ENCODE results near the gene AMELX.

AMELX gene

DNA sequence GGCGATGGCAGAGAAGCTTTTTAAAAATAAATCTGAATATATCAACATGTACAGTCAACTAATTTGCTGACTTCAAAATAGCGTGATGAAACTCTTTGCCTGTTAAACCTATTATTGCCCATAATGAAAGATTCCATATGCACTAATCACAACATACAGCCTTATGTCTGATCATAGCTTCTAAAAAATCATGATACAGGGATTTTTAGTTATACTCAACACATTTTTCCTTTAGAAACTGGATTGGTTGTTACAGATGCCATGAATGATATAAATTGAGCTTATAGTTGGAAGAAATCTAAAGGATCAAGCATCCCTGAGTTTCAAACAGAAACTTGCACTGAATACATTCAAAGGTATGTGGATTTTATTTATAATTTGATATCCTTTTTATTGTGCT, at the start of gene AMELX:
Gene AMELX (plus strand): TSS at position 301 of the 400 bp plus-strand sequence. CDS start 1,376 bp downstream, outside the sequence.
- DNase-seq (ENCODE audit: low read depth in 2 of 2), result no peak

DNA sequence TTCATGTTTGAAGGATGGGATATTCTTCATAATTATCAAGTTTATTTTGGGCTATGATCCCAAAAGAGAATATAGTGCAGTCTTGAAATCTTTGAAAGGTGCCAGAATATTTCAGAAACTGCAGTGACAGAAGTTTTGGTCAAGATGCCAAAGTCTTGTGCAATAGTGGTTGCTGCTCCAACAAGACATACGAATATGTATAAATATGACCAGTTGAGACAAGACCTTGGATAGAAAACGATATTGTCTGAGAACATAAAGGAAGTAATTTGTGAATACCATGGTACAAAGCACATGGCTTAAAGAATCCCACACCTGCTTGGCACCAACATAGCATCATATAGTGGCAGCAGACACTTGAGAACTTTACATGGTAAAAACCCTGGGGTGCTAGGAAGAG, 48.6 kb upstream of the AMELX start:
- DNase-seq (ENCODE audit: low read depth in 2 of 2), result no peak

DNA sequence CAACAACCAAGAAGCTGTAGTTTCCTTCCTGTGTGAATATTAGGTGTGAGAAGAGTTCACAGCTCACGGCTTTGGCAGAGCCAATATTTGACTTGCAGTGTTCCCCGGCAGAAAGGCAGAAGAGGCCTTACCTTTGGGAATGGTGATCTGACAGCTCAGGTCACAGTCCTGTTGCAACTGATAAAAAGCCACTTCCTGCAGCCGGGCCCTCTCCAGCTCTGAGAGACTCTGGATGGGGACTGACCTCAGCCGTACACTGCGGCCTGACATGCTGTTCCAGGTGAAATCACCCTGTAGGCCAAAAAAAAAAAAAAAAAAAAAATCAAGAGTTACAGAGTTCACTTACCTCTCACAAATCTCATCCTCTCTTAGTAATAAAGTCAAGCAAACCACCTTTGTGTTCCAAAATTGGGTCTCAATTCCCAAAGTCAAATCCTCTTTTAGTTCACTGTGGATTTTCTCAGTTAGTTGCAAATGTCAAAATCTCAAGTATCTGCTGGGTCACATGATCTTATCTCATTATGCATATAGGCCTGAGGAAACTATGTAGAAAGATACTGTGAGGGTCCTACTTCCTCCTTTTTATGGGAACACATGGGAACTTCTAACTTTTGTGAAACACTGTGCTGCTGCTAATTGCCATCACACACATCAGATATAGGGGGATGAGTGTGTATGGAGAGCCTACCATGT, 38.6 kb upstream of the AMELX start:
- DNase-seq (ENCODE audit: low read depth in 2 of 2), result no peak

DNA sequence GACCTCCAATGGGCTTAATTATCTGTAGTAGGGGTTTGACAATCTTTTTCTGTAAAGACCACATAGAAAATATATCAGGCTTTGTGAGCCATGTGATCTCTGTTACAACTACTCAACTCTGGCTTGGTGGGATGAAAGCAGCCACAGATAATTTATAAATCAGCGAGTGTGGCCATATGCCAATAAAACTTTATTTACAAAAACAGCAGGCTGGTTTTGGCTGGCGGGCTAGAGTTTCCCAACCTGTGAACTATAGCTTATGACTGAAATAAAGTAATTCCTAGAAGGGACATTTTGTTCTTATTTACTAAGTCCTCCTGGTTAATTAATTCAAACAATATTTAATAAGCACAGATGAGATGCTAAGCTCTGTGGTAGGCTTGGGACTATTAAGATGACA, 35.9 kb upstream of the AMELX start:
- DNase-seq (ENCODE audit: low read depth in 2 of 2), result no peak

DNA sequence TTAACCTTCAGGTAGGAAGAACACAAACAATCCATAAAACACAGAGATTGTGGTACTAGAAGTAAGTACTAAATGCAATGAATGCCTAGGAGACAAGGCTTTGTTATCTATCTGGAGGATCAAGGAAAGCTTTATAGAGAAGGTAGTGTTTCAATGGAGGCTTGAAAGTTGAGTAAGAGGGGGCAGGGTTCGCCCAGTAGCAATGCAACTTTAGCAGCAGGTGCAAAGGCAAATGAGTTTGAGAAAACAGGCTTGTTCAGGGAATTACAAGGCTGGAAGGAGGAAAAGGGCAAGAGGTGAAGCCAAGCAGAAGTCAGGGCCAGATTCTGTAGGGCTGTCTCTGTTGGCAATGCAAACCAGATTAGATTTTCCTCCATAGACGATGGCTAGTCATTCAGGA, 35.5 kb upstream of the AMELX start:
- no peak for DNase-seq (ENCODE audit: low read depth in 2 of 2)

DNA sequence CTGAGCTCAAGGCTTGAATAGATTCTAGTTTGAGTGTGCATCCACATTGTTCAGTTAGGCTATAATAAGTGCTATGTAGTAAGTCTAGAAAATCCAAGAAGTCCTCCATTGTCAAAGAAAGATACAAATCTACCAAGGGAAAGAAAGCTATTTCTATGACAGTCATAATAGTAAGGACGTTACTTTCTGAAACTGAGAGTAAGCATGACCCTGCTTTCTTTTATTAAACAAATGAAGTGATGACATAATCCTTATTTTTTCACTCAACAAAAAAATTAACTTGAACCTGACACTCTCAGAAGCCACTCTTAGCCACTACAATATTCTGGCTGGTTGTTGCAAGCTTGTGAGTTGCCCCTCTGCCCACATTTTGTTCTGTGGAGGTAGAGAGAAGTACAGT, 33.8 kb upstream of the AMELX start:
- no peak for DNase-seq (ENCODE audit: low read depth in 2 of 2)

DNA sequence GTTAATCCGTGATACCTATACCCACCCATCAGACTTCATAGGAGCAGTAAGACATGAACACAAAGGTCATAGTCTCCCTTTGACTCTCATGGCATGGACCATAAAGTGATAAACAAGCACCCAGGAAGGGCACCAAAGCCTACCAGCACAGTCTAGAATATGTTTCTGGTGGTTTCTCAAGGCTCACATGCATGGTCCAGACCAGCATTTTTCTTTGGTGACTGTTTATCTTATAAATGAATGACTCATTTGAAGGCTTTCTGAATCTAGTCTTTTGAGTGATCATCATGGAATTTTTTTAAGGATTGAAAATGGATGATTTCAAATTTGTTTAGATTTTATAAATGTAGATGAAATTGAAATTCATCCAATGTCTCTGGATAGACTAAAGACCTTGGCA, 32.0 kb upstream of the AMELX start:
- DNase-seq (ENCODE audit: low read depth in 2 of 2), result no peak

DNA sequence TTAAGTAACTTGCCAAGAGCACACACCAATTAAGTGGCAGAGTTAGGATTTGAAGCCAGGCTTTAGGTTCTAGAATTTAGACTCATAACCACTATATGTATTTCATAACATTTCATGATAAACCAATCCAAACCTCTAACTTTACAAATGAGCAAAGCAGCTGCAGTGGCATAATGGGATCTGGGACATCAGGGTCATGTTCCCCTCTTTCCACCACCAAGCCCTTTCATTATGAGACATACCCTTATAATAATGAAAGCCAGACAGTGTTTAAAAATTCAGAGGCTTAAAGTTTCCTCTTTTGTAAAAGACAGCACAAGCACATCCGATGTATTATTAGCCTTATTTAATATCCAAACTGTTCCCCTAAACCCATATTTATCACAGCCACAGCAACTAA, 28.3 kb upstream of the AMELX start:
- DNase-seq (ENCODE audit: low read depth in 2 of 2), result no peak

DNA sequence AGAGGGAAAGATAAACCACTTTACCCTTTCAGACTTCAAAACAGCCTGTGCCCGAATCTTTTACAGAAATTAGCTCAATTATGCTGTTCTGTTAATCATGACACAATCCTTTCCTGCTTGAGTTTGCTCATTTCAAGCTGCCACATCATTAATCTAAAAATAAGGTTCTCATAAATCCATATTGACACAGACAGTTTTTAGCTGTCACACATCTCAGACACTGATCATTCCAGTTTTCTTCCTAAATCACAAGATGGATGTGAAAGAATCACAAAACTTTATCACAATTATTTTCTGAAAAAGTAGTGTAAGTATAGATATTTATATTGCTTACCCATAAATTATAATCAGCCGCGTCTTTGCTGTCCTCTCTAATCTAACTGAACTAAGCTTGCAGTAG, 27.9 kb upstream of the AMELX start:
- no peak for DNase-seq (ENCODE audit: low read depth in 2 of 2)

DNA sequence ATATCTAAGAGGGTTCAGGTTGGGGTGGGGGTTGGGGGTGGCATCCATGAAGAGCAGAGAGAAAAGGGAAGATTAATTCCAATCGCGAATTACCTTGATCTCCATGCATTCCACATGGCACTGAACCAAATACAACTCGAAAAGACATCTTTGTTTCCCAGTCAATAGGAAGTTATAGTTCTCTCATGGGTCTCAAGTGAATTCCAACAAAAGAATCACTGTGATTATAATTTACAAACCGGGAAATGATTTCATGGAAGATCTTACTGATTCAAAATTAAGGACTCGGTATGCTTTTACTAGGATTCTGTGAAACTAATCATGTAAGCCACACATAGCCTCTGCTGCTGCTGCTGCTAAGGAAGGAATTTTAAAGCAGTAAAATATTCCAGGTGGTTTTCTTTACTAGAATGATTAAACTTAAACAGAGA, 26.6 kb upstream of the AMELX start:
- no peak for DNase-seq (ENCODE audit: low read depth in 2 of 2)

DNA sequence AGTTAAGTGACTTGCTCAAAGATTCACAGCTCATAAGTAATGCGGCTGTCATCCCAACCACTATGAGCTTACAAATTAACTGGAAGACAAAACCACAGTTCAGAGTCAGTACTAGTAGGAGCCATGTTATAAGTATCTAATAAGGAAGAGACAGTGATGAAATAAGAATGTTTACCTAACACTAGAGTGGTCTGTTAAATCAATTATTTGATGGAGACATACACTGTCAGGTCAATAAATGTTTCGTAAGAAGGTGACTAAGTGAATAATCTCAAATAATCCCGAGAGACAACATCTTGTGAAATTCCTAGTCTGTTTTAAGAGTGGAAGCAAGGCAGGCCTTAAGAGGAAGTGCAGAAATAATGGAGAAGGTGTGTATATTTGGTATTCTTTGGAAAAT, 25.8 kb upstream of the AMELX start:
- DNase-seq (ENCODE audit: low read depth in 2 of 2), result no peak

DNA sequence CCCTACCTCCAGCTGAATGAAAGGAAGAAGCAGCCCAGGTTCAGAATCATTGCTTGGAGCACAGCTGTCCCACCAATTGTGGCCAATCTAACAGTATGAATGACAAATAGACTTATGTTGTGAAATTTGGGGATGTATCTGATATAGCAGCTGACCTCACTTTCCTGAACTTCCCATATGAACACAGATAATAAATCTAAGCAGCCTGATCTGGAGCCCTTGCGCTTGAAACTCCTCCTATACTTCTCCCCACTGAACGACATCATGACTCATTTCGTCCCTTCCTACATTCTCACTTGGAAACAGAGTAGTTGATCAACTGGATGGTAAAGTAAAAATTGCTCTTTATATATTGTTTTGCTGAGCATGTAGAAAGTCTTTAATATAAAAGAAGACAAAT, 24.2 kb upstream of the AMELX start:
- no peak for DNase-seq (ENCODE audit: low read depth in 2 of 2)

DNA sequence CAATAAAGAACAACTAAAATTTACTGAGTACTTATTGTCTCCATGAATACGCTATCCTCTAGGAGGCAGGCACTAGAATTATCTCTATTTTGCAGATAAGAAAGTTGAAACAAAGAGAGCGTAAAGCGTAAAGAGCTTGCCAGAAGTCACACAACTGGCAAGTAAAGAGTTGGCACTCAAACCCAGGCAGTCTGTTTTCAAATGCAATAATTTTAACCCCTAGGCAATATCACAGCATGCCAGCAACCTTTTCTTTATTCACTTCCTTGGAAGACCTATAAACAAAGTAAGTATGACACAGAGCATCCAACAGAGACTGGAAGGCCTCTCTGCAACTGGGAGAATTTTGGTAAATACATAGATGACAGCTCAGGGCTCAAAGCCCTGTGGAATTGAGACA, 23.2 kb upstream of the AMELX start:
- DNase-seq (ENCODE audit: low read depth in 2 of 2), result no peak

DNA sequence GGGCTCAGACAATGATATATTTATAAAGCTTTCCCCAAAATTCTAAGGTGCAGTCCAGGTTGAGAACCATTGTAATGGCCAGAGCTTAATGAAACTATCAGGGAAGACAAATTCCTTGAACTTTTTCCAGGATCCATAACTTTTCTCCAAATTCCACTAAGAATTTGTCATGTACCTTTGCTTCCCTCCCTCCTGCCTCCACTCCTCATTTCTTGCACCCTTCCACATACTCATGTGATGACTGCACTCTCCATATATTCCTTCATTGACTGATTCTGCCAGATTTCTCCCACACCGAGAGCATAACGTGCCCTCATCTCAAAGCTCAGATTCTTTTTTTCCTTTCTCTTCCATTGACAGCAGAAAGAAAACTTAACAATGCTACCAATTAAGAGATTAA, 20.9 kb upstream of the AMELX start:
- DNase-seq (ENCODE audit: low read depth in 2 of 2), result no peak

DNA sequence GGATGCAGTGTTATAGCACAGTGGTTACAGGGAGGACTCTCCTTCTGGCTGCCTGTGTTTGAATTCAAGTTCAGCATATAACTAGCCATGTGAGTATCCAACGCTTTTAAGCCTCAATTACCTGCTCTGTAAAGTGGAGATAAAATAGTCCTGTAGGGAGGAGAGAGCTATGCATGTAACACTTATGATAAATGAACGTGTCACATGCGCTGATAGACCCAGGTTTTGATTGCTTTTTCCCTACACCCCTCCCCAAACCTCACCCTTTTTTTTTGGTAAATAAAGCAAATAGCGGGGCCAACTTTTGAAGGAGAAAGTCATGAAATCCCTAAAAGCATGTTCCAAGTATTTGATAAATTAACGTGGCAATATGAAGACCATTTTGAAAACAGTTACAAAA, 20.4 kb upstream of the AMELX start:
- no peak for DNase-seq (ENCODE audit: low read depth in 2 of 2)

DNA sequence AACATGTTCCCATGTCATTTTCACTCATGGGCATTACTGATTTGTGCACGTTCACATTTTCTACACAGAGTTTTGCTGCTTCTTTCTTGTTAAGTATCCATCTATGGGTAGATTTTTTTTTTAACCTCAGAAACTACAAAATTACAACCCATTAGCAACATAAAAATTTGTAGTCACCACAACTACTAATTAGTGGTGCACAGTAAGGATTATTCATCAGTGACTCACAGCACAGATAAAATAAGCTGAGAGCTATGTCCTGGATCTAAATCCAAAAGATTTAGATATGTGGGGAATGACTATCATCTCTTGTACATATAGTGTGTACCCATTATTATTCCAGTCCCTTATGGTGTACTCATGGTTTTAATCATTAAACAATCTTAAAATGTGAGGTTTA, 19.7 kb upstream of the AMELX start:
- DNase-seq (ENCODE audit: low read depth in 2 of 2), result no peak

DNA sequence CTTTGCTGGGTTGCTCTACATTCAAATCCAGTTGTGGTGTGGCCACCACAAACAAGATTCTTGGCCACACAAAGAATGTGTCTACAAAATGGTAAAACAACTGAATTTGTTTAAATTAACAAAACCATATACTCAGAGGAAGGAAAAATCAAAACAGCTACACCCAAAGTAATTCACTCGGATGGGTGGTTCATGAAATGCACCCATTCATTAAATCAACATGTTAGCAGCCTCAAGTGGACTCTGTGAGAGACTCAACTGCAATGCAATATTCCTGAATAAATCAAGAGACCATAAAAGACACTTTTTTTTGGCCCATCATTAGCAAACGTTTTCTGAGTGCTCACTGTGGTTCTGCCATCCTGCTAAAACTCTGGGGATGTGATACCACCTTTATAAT, 11.2 kb upstream of the AMELX start:
- no peak for DNase-seq (ENCODE audit: low read depth in 2 of 2)

DNA sequence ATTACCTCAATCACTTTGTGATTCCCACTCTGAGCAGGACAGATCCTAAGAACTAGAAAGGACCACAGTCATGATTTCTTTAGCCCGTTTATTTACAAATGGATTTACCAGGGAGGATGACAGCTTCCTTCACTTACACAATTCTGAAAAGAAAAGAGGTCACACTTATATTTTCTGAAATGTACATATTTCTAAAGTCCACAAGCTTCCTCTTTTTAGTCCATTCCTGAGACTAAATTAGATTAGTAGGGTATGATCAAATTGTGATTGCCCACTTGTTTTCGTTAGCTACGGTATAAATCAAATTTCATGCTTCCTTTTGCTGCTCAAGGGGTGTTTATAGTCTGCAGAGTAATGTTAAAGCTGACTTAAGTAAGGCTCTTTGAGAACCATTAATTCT, 7.6 kb upstream of the AMELX start:
- no peak for DNase-seq (ENCODE audit: low read depth in 2 of 2)

DNA sequence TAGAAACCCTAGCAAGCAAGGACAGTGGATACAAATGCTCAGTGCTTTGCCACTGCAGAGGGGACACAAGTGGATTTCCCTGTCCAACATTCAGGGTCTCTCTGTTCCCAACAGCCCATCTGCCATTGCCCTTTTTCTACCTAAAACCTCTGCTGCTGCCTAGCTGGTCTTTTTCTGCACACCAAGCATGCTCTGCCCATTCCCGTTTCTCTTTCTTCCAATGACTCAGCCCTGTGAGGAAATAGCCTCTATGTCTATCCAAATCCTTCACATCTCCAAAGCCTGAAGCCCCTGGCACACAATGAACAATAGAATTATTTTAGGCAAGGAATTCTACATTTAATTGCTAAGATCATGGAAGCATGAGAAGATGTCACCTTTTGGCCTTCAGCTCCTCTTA, 5.7 kb upstream of the AMELX start:
- DNase-seq (ENCODE audit: low read depth in 2 of 2), result no peak

DNA sequence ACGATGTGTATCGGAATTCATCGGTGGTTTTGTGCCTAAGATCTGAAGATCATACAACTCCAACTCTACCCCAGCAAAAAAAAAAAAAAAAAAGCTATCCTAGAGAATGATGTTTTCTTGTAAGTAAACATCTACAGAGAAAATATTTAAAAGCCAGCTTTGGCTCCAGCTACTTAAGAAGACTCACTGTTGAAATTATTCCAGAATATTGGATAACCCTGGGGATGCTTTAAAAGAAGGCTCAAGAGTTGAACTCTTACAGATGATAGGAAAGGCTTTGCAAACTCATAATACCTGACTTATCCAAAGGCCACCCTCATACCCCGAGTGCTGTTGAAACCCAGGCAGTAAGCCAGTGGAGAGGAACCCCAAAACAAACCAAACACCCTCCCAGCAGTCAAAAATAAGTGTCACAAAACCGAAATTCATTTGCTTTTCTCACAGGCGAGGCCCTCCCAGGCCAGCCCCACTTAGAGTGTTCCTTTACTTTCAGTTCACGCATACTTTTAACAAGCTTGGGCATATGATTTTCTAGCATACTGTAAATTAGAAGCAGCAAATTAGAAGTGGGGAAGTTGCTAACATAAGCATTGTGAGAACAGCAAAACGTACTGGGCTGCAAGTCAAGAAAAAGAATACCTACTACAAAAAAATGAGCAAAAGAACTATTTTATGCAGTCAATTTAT, 2.7 kb upstream of the AMELX start:
- DNase-seq (ENCODE audit: low read depth in 2 of 2), result no peak

DNA sequence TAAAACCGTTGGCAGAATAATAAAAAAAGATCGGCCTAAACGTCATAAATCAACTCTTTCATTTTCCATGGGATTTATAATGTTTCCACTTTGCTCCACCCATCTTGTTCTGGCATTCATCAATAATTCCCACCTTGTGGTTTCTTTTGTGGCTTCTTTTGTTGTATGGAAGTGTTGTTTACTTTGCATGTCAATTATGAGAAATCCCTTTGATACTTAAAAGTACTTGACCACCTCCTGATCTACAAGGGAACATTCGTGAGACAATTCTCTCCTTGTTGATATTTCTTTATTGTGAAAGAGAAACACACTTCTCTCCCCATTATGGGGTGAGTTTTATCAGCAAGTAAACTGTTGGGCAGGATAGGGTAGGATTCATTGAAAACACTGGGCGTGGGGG, 2.8 kb downstream of the AMELX start:
- no peak for DNase-seq (ENCODE audit: low read depth in 2 of 2)

DNA sequence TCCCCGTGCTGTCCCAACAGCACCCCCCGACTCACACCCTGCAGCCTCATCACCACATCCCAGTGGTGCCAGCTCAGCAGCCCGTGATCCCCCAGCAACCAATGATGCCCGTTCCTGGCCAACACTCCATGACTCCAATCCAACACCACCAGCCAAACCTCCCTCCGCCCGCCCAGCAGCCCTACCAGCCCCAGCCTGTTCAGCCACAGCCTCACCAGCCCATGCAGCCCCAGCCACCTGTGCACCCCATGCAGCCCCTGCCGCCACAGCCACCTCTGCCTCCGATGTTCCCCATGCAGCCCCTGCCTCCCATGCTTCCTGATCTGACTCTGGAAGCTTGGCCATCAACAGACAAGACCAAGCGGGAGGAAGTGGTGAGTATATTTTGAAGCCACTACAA, 5.4 kb downstream of the AMELX start:
- DNase-seq (ENCODE audit: low read depth in 2 of 2), result no peak

DNA sequence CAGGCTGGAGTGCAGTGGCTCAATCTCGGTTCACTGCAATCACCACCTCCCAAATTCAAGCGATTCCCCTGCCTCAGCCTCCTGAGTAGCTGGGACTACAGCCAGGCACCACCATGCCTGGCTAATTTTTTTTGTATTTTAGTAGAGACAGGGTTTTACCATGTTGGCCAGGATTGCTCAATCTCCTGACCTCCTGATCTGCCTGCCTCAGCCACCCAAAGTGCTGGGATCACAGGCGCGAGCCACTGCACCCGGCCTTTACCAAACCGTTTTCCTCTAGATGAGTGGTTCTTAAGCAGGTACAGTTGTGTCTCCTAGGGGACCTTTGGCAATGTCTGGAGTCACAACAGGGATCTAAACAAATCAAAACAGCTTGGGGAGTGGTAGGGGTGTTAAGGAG, 11.6 kb downstream of the AMELX start:
- DNase-seq (ENCODE audit: low read depth in 2 of 2), result no peak

DNA sequence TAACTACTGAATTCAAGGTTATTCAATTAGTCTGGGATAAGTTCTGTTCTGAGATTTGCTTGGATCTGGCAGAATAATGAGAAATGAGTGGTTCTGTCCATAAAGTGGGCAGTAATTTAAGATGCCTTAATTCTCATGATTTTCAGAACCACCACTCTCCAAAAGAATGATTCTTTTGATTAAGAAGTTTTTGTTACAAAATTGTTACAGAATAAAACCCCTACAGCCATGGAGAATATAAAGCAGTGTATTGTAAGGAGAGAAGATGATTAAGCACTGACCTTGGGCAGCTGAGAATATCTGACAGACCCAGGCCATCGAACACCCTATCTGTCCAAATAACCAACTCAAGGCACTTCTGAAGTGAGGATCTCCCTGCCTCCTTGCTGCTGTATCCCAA, 12.4 kb downstream of the AMELX start:
- no peak for DNase-seq (ENCODE audit: low read depth in 2 of 2)

Data from stimulated activated CD4-positive, alpha-beta T cell treated with anti-CD3 and anti-CD28 coated beads, Interleukin-4, amount 100 ng/mL, for 48 hours (primary cell).